A673 (cell line): Measurements from ENCODE around the gene SLX9. TPM values are rescaled to one million over a fixed set of nuclear protein-coding genes. Genes with fewer than 3 reads are reported as not detected.
A peak's percentile ranks its signal among the peaks of the same experiment; 100 is the strongest.

Source experiments
- BruUV-seq: library from RNA; stranded (reverse); fragments of 400-500 nt; replicated peaks from 2 replicates; lab custom pipeline; 2021; lab: Mats Ljungman, UMichigan
- CTCF ChIA-PET: fragments of 300-600 bp; sonication (Branson Sonifier 250); formaldehyde crosslinking; loops from one replicate; lab custom pipeline; 2022; ENCODE audit warnings: antibody characterized with exemption; lab: Charles Lee
- POLR2A ChIA-PET: fragments of 300-600 bp; sonication (Branson Sonifier 250); formaldehyde crosslinking; loops from one replicate; lab custom pipeline; 2022; ENCODE audit warnings: antibody characterized with exemption; ENCODE audit not compliant: low non-redundant PET; lab: Charles Lee
- DNase-seq: peaks from one replicate; pipeline ENCODE4 v3.0.0-alpha.2; 2015; ENCODE audit warnings: low spot score
- H3K27ac ChIP-seq: fragments of 200-600 bp; sonication (generic); 2 replicates; pipeline ENCODE4 v1.5.1; 2016; ENCODE audit warnings: mixed run types, low read depth, mild to moderate bottlenecking, mixed read lengths, antibody characterized with exemption, low read length; ENCODE audit not compliant: poor library complexity, severe bottlenecking
- H3K27me3 ChIP-seq: fragments of 200-600 bp; sonication (generic); replicated peaks from 2 replicates; pipeline ENCODE4 v1.6.1; 2017; ENCODE audit warnings: mixed run types, low read depth, mild to moderate bottlenecking, mixed read lengths, antibody characterized with exemption, low read length; ENCODE audit not compliant: insufficient read depth, poor library complexity
- H3K36me3 ChIP-seq: fragments of 200-600 bp; sonication (generic); 2 replicates; pipeline ENCODE4 v1.6.1; 2016; ENCODE audit warnings: mixed run types, mild to moderate bottlenecking, mixed read lengths, antibody characterized with exemption, low read length; ENCODE audit not compliant: insufficient read depth, poor library complexity, severe bottlenecking
- H3K4me1 ChIP-seq: fragments of 200-600 bp; sonication (generic); 2 replicates; pipeline ENCODE4 v1.6.1; 2017; ENCODE audit warnings: mixed run types, mild to moderate bottlenecking, mixed read lengths, antibody characterized with exemption, low read length; ENCODE audit not compliant: insufficient read depth, poor library complexity, severe bottlenecking
- H3K4me3 ChIP-seq: fragments of 200-600 bp; sonication (generic); 2 replicates; pipeline ENCODE4 v1.5.1; 2016; ENCODE audit warnings: low read depth, mixed run types, mild to moderate bottlenecking, mixed read lengths, low read length; ENCODE audit not compliant: poor library complexity, severe bottlenecking
- H3K9me3 ChIP-seq: fragments of 200-600 bp; sonication (generic); 2 replicates; pipeline ENCODE4 v1.6.1; 2016; ENCODE audit warnings: mixed run types, low read depth, mild to moderate bottlenecking, mixed read lengths, antibody characterized with exemption, low read length; ENCODE audit not compliant: poor library complexity, severe bottlenecking
- EZH2 ChIP-seq: fragments of 200-600 bp; sonication (generic); IDR thresholded peaks from 2 replicates; pipeline ENCODE4 v1.6.1; 2017; ENCODE audit warnings: borderline replicate concordance, low read depth, mild to moderate bottlenecking, mixed read lengths, antibody characterized with exemption, low read length; ENCODE audit not compliant: poor library complexity, severe bottlenecking
- intact Hi-C: fragments of 100-400 bp; cut with micrococcal nuclease; formaldehyde crosslinking; loops from one replicate; pipeline ENCODE4 v1.10.0; 2022; ENCODE audit not compliant: unreplicated experiment
- total RNA-seq: library from RNA; stranded (reverse); gene quantifications from 2 replicates; pipeline ENCODE4 v1.2.3, GENCODE V29; 2021
- TF ChIP-seq, protein P1 (sequence below): fragments of 300-800, 200-600 bp; sonication (generic); conservative IDR thresholded peaks from 2 replicates; pipeline ENCODE4 v1.5.1; 2017; ENCODE audit warnings: low read depth, mild to moderate bottlenecking, antibody characterized with exemption, low read length, moderate library complexity, mixed read lengths

SLX9 gene
- total RNA-seq, 1 experiment from 2014 or later = 114 TPM

DNA sequence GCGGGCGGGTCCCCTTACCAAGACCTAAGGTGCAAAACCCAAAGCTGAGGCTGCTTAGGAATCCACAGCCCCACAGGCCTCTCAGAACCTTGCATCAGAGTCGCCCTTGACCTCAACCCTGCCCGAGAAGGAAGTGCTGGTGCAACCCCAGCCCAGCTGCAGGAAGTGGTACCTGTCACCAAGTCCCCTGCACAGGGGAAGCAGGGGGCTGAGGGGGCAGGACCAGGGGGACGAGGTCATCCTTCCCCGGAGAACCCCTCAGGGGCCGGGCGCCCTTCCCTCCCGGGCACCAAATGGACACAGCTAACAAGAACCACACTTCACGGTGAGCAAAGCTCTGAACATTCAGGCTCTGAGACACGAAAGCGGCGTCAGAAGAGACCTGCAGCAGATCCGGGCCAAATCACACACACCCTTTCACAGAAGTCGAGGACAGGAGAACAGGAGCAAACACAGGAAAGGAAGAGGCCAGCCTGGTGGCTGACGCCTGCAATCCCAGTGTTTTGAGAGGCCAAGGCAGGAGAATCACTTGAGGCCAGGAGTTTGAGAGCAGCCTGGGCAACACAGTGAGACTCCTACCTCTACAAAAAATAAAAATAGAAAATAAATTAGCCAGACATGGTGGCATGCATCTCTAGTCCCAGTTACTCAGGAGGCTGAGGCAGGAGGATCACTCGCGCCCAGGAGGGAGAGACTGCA, 25.5 kb upstream of the SLX9 start:
- Histone ChIP-seq H3K9me3 (no peaks in the 10 kb centered on the region), H3K27me3 (no peaks in the 10 kb centered on the region), H3K4me3 (no peak overlapping the region), H3K27ac (peak overlapping the region; percentile 65), H3K36me3 (no peaks in the 10 kb centered on the region), H3K4me1 (peaks cover 38% of the 10 kb centered on the region)
- intact Hi-C loops = no loop called here
- TF ChIP-seq EZH2 = no peak
- TF ChIP-seq, protein P1, sequence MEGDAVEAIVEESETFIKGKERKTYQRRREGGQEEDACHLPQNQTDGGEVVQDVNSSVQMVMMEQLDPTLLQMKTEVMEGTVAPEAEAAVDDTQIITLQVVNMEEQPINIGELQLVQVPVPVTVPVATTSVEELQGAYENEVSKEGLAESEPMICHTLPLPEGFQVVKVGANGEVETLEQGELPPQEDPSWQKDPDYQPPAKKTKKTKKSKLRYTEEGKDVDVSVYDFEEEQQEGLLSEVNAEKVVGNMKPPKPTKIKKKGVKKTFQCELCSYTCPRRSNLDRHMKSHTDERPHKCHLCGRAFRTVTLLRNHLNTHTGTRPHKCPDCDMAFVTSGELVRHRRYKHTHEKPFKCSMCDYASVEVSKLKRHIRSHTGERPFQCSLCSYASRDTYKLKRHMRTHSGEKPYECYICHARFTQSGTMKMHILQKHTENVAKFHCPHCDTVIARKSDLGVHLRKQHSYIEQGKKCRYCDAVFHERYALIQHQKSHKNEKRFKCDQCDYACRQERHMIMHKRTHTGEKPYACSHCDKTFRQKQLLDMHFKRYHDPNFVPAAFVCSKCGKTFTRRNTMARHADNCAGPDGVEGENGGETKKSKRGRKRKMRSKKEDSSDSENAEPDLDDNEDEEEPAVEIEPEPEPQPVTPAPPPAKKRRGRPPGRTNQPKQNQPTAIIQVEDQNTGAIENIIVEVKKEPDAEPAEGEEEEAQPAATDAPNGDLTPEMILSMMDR = no peak
- CTCF ChIA-PET = no interaction called here
- DNase-seq = no peak
- no TSS peak for BruUV-seq
- POLR2A ChIA-PET = interaction anchor here (0.6 kb wide), 1 partner anchor 15 kb away, joined by 4 read pairs; no protein-coding TSS in a partner anchor

DNA sequence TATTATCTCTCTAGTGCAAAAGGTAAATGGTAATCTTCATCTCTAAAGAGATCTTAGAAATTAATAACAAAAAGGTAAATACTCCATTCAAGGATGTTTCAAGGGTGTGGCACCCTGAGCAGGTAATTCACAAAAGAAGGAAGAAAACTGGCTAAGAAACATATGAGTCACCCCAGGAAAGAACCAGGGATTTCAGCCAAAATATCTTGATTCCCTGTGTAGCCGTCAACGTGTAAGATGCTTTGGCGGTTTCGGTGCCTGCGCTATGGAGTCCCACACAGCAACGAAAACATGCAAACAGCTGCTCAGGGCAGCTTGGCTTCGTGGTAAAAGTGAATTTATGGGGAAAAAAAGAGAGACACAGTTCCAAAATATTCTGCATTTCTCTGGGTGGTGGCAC, 22.9 kb upstream of the SLX9 start:
- H3K4me3 ChIP-seq = no peak overlapping the region
- intact Hi-C loops = no loop called here
- no TSS peak for BruUV-seq
- ChIA-PET POLR2A (no interaction called here), CTCF (no interaction called here)
- peaks cover 36% of the 10 kb centered on the region for H3K4me1 ChIP-seq
- TF ChIP-seq EZH2 = no peak
- TF ChIP-seq, protein P1 = no peak
- no peaks in the 10 kb centered on the region for H3K27me3 ChIP-seq
- DNase-seq = no peak
- H3K27ac ChIP-seq = peak overlapping the region; percentile 44
- H3K36me3 ChIP-seq = no peaks in the 10 kb centered on the region
- no peaks in the 10 kb centered on the region for H3K9me3 ChIP-seq

DNA sequence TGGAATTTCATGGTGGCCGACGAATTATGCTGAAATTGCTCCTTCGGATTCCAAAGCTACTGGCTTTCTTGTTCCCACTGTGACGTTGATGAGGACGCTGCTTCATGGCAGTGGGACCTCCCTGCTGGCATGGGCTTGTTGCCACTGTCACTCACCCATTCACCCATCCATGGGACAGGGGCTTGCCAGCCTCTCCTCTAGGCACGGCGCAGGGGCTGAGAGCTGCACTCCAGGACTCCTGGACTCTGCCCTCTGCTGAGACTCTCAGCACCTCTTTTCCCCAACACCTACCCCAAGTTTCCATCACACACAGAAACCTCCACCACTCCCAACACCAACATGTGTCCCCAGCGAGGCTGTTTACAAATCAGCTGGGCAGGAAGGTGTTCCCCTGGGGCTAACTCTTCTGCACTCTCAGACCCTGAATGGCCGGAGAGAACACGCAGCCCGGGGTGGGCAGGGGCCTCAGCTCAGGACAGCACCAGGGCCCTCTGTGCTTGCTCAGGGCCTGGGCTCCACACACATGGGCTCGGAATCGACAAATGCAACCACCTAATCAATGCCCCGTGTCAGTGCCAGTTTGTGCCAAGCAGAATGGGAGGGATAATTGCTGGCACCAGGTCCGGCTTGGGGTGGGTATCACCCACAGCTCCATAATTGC, 22.3 kb upstream of the SLX9 start:
- Histone ChIP-seq H3K27me3 (no peaks in the 10 kb centered on the region), H3K27ac (peak overlapping the region; percentile 44), H3K4me3 (no peak overlapping the region), H3K9me3 (no peaks in the 10 kb centered on the region), H3K4me1 (peaks cover 38% of the 10 kb centered on the region), H3K36me3 (no peaks in the 10 kb centered on the region)
- ChIA-PET CTCF (no interaction called here), POLR2A (no interaction called here)
- intact Hi-C loops = no loop called here
- no peak for TF ChIP-seq EZH2
- TF ChIP-seq, protein P1 = no peak
- DNase-seq = no peak
- BruUV-seq = no TSS peak
